CD1c-positive myeloid dendritic cell (primary cell): Measurements from ENCODE around the gene CRP.
"Not testable (repeated sequence)": the region's sequence is repeated elsewhere in the genome, so short reads cannot be mapped to it uniquely, and the experiment has no call there.

Source experiments
- DNase-seq: peaks from one replicate; pipeline ENCODE4 v3.0.0-alpha.2; 2016; ENCODE audit errors: extremely low spot score

The CRP gene, protein sequence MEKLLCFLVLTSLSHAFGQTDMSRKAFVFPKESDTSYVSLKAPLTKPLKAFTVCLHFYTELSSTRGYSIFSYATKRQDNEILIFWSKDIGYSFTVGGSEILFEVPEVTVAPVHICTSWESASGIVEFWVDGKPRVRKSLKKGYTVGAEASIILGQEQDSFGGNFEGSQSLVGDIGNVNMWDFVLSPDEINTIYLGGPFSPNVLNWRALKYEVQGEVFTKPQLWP

DNA sequence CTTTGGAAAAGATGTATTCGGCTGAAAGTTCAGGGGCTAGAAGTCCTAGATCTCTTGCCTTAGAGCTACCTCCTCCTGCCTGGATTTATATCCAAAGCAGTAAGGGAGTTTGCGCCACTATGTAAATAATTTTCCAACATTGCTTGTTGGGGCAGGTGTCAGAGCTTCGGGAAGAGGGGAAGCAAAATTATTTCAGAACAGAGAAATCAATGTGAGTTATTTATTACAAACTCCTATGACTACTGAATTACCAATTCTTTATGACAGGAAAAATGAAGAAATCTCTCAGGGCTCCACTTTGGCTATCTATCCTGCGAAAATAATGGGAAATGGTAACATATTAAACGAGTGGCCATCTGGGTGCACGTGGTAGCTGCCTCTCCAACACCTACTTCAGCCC lies at the start of gene CRP:
CRP (minus strand) TSS at position 61 of the 400 bp plus-strand sequence. CDS start 104 bp downstream, outside the sequence.
- DNase-seq, result no peak

DNA sequence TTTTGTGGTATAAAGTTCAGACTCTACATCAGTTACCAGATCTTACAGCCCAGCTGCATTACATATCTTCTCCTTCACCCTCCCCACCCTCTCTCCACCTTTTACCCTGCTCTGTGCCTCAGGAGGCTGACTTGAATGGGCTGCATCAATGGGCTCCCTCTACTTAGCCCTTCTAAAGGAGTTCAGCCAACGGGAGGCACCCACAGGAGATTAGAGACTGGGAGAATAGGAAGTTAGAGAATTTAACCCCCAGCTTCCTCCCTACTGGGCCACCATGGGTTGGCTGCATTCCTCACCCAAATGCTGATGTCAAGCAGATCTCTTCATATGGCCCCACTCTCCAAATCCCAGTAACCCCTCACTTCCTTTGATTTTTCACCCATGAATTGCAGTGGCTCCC lies 49.3 kb upstream of the CRP start:
- DNase-seq, result no peak

DNA sequence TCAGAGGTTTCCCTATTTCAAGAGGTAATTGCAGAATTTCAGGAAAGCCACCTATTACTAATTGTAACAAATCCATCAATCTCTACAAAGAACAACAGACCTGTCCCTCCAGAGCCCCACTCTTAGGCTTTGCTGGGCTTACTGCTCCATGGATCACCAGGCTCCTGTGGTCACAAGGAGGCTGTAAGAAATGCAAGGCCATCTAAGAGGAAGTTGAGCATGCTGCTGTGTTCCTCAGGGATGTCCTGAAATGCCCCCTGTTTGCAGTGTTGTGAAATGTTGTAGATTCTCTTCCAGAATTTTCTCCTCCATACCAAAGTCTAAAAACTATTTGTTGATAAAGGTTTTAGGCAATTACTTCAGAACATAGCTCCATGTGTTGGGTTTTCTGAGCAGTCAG lies 42.0 kb upstream of the CRP start:
- peak; percentile 30 for DNase-seq

DNA sequence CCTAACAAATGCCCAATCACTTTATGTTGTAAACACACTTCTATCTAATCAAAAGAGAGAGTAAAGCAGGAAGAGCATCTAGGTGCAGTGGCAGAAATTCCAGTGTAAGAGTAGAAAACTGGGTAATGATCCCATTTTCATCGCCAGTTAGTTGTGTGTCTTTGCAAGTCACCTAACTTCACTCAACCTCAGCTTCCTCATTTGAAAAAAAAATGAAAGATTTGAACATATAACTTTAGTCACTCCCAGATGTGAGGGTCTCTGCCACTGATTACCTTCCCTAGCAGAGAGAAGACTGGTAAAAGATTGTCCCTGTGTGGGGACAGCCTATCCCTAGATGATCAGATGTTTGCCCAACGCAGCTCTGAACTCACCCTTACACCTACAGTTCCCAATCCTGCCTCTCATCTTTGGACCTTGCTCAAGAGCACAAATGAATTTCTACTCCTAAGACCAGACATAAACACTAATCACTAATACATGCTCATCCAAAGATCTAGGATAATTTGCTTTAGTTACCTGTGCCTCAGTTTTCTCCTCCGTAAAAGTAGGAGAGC lies 41.1 kb upstream of the CRP start:
- DNase-seq, result no peak

DNA sequence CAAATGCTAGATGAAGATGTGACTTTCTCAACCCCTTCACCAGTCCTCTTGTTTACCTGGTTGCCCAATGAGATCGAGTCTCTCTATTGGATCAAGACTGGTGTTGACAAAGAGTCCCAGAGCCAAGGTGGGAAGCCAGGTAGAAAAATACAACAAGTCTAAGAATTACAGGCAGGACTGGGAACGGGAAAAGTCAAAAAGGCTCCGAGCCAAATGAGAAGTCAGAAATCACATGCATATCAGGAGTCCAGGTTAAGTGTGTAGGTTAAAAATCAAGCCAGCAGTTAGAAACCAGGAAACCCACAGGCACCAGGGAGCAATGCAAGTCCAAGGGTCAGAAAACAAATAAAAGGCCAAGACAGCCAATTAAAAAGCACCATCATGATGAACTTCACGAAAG lies 39.0 kb upstream of the CRP start:
- DNase-seq, result no peak

DNA sequence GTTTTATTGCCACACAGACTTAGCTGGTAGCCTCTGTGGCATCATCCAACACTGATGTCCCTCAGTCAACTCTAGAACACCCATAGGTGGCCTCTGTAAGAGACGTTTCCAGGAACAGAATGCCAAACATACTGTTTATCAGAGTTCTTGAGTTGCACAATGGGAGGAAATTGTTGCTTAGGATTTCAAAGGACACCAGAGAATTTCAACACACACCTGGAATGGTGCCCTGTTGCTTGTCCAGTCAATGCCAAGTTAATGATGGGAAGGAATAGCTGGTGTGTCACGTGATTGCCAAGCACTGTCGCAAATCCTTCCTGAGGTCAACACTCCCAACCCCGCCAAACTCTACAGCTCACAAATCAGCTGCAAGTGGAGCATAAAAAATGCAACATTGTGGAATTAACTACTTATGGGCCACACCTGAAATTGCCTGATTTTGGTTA lies 37.8 kb upstream of the CRP start:
- DNase-seq, result no peak

DNA sequence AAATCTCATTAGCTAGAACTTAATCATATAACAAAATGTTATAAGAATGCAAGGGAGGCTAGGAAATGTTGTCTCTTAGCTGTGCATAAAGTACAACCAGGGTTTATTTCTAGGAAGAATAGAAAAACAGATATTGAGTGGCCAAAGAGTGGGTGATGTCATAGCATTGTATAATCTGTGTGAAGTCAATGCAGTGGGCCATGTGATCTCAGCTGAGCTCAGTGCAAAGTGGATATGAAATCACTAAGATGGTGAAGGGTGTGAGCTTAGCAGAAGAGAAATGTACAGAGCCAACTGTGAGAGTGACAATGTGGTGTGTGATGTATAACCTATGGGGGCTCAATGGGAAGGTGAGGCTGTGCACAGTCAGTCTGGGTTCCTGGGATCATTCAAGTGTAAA lies 36.6 kb upstream of the CRP start:
- DNase-seq, result no peak

DNA sequence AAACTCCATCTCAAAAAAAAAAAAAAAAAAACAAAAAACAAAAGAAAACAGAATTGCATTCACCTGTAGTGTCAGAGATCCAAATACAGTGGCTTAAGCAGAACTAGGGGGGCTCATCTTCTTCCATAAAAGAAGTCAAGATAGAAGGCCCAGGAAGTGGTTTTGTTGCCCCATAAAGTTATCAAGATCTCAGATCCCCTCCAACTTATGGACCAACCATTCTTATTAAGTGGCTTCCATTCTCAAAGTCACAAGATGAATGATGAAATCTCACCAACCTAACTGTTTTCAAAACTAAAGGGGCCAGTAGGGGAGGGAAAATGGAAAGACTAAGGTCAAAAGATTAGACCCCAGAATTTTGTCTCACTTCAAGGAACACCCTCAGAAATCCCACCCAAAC lies 36.2 kb upstream of the CRP start:
- no peak for DNase-seq

DNA sequence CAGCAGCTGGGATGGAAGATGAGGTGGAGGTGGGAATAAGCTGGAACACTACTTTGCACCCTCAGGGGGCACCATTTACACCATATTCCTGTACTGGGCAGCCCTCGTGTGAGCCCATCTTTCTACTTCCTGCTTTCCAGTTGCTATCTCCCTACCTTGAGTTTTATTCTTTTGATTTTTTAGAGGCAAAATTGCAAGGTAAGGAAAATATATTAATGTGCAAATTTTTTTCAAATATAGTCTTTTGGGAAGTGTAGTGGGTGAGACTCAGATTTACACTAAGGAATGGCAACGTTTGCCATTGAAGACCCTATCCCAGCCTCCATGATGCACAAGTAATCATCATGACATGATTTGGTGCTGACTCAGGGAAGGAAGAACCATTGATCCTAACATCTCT lies 35.2 kb upstream of the CRP start:
- no peak for DNase-seq

DNA sequence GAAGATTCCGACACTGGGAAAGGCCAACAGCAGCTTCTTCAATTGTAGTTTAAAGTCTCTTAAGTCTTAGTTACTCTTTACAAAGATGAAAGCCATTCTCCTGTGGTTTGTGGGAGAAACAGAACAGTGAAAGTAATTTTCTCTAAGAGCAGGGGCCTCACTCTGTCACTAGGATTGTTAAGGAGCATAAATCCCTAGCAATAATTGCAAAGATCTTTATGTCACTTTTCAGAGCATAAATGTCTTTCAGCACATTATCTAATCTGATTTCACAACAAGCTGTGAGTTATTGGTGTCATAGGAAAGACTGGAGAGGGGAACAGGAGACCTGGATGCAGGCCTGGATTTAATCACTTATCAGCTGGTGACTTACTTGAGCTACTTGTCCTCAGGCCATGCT lies 34.0 kb upstream of the CRP start:
- no peak for DNase-seq

DNA sequence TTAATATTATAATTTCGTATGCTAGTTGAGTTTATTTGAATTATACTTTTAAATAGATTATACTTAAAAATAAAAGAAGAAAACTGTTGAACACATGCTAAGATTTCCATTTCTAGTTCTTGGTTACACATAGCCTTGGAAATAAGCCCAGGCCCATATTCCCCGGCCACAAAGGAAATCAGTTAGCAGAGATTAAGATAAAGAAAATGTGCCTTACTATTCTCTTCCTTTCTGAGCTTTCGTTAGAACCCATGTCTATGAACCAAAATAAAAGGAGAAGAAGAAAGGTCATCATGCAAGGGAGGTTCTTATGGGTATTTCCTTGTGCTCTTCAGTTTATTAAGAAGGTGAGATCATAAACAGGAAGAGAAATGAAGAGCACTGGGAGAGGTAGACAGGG lies 32.3 kb upstream of the CRP start:
- no peak for DNase-seq

DNA sequence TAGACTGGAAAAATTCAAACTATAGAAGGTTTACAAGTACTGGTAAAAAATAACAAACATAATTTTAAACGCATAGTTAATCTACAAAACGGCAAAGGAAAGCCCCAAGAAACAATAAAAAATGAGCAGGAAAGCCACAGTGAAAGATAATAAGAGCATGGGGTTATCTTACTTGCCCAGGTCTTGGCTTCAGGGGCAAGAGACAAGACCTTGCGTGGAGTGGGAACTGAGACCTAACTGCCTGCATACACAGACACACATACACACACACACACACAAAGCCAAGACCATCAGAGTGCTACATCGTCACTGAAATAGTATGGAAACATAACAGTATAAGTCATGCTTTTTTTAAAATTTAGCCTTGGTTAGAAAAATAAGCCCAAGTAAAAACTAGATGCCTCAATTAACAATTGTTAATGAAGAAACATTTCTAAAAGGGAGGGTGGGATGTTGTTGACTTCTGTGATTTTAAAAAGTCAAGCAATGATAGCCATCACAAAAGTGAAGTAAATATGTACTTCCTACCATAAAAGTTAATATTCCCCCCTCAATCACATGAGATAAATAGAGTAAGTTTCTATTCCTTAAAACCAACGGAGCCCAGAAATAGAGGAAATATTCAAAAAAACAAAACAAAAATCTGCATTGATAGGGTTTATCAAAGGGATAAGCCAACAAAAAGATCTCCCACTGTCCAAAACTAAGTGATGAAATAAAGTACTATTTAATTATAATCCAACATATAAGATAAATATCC lies 29.4 kb upstream of the CRP start:
- DNase-seq, result peak; percentile 15

DNA sequence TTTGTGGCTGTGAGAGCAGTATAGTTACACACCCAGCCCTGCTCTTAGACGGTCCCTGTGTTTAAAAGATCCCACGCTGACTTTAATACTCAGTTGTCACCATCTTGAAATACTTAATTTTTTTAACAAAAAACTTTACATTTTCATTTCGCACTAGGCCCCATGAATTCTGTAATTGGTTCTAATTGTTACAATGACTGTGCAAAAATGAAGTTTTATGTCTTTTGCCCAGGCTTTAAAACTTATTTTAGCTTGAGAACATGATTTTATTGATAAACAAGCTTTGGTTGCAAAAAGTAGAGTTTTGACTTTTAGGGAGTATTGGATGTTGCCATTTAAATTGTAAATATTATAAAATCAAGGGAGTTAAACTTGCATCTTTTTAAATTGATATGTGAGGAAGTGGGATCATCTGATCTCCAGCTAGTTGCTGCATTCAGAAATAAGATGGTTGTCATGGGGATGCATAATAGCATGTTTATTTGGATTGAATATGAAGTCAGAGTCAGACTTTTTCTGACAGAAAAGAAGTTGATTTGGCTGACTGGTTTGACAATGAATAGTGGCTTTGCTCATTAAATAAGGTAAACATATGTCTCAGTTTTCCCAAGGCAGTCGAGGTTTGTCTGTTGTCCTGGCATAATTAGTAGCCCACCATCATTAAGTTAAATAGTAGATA lies 23.0 kb upstream of the CRP start:
- DNase-seq, result no peak

DNA sequence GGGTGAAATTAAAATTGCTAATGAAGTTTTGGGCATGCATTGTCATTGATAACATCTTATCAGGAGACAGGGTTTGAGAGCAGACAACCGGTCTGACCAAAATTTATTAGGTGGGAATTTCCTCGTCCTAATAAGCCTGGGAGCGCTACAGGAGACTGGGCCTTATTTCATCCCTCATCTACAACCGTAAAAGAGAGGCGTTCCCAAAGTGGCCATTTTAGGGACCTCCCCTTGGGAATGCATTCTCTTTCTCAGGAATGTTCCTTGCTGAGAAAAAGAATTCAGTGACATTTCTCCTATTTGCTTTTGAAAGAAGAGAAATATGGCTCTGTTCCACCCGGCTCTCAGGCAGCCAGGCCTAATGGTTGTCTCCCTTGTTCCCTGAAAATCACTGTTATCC lies 8.8 kb upstream of the CRP start:
- DNase-seq, result not testable (repeated sequence)

DNA sequence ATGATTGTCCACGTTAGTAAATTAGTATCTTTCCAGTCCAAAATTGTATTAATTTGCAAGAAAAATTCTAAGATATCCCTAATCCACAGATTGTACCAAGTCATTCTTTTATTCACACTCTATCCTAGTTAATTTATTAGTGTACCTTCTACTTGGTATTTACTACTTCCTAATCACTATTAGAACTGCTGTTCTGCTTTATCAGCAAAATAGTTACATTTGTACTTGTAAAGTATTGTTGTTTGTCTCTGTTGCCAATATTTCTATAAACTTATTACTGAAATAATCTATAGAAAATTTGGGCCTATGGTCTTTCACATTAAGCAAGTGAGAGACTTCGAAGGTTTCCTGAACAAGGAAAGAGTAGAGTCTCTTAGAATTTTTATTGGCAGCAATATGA lies 5.6 kb upstream of the CRP start:
- no peak for DNase-seq

DNA sequence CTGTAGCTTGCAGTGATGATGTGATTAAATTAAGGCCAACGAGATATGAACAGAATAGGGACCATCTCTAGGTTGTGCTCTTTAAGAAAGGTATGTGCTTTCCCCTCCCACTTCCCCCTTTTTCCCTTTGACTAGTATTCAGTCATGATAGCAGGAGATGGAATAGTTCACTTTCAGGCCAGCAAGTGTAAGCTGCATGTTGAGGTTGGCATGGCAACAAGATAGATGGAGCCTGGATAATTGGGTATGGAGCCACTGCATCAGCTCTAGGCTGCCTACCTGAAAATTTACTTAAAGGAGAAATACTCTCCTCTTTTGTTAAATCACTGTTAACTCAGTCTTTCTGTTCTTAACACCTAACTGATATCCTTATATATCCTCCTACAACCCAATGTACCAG lies 1.5 kb upstream of the CRP start:
- no peak for DNase-seq

DNA sequence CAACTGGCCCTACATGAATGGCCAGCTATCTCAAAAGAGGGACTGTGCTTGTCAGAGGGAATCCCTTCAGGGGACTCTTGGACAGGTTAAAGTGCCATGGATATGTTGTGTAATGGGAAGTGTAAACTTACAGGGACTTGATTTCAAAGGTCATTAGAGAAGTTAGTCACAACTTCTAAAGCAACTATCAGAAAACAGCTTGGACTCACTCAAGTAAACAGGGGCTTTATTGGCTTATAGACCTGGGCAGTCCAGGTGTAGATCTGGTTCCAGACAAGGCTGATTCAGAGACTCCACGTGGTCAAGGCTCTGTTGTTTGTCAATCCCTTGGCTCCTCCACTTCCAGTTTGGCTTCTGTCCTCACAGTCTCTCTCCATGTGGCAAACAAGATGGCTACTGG lies 2.3 kb downstream of the CRP start:
- DNase-seq, result no peak

DNA sequence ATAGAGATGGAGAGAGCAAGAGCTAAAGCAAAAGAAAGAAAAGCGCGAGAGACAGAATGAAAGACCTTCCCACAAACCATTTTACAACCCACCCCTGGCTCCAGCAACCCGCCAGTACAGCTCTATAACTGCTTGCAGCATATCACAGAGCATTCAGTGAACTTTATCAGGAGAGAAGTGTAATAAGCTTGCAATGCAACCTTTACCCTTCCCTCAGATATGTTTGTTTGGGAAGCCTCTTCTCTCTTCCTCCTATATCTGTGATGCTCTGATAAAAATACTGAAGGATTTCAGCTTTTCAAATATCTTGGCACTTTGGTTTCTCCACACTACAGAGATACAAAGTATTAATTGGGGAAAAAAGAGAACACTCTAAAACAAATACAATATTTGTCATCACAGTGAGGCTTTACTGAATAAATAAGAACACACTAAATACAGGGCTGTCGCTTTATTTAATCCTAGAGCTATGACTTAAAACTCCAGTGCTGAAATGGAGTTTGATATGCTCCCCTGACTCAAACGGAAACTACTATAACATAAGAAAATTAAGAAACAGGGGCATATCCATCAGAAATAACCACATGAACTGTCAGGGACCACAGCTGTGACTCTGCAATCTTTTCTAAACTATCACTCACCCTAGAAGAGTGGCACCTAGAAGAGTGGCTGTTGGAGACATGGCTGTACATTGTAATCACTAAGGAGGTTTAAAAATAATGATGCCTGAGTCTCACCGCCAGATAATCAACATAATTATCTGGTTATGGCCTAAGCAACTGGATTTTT lies 6.7 kb downstream of the CRP start:
- DNase-seq, result no peak

DNA sequence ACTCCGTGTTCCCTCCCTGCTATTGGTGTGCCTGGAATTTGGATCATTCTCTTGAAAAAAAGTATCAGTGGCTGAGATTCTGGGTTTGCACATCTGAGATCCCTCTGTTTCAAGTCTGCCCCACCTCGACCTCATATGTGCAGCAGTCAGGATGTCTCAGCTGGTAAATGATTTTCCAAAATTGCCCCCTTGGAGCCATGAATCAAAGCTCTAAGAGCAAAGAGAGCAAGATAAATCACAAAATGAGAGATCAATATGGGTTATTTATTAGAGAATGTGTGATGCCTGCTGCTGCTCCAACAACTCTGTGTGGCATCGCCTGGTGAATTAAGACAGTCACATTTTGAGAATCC lies 8.5 kb downstream of the CRP start:
- no peak for DNase-seq

DNA sequence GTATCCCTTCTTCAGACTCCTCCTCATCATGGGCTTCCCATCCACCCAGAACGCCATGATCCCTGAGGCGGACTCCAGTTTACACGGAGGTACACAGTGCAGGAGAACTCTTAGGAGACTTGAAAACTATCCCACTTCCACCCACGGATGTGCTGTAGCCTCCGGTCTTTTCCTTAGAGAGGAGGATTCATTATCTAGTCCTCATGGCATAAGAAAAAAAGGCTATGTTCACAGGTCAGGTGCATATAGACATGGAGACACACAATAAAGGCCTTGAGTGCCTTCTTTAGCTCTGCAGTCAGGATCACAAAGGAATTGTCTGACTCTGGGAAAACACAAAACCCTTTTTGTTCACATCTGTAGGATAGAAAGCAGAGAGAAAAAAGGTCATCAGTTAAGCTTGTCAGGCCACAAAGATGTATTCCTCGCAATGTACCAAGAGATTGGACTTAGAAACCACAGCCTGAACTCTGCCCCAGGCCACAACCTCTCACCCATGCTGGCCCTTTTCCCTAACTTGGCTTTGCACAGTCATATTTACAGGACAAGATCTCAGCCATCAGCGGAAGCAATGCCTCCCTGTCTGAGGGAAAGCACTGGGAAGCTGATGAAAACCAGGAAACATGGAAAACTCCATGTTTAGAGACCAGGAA lies 9.0 kb downstream of the CRP start:
- DNase-seq, result no peak

DNA sequence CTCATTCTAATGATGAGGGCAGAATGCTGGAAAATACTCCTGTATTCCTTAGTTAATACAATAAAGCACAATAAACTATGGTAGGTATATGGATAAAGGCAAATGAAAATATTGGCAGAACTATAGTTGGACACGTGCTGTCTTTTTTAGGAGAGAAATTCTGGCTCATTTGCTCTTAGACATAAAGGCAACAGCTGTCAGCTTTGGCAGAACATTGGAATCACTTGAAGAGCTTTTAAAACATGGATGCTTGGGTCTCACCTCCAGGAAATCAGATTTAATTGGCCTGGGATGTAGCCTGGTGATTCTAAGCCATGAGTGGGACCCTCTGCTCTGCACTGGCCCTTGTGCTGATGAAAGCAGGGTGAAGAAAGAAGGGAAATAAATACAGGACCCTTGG lies 9.9 kb downstream of the CRP start:
- DNase-seq, result no peak

DNA sequence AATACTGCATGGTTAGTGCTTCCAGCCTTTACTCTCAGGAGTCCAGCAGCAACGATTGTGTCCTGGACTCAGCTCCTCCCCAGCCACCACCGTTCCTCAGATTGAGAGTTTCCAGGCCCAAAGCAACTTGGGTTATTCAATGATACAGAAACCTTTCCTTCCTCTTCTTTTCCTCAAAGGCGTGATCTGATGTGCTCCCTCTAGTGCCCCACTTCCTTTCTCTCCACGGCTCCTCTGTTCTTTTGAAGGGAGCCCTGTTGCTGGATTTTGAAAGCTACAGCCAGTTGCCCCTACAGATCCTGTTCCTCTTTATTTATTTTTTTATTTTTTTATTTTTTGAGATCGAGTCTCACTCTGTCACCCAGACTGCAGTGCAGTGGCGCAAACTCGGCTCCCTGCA lies 14.1 kb downstream of the CRP start:
- DNase-seq, result no peak
